Heart right ventricle (tissue), 16 donors: ENCODE measurements around the gene RBM5. TPM values are rescaled to one million over a fixed set of nuclear protein-coding genes. Genes with fewer than 3 reads are reported as not detected.
A peak's percentile ranks its signal among the peaks of the same experiment; 100 is the strongest.

ENCODE experiments used
- ATAC-seq, 8 donors: fragments of 200-7000 bp; cut with Tn5 transposase; one replicate each; pipeline ENCODE4 v1.9.1; 2020; ENCODE audit warnings: mild to moderate bottlenecking in 8 of 8, moderate library complexity in 8 of 8, moderate number of reproducible peaks in 1 of 8
- DNase-seq, 2 donors: peaks; one replicate each; pipeline ENCODE4 v3.0.0-alpha.2; 2020
- H3K27ac ChIP-seq, 10 donors: fragments of 200-600 bp; sonication (generic) in 2 of 10; one replicate each; pipeline versions ENCODE4 v1.5.0 to v1.8.0; 2020 to 2022; ENCODE audit warnings: mild to moderate bottlenecking in 3 of 10
- H3K27me3 ChIP-seq, 7 donors: fragments of 200-600 bp; one replicate each; pipeline ENCODE4 v1.8.0; 2021 to 2022; ENCODE audit warnings: mild to moderate bottlenecking in 2 of 7
- H3K36me3 ChIP-seq, 9 donors: fragments of 200-600 bp; sonication (generic) in 1 of 9; one replicate each; pipeline versions ENCODE4 v1.5.0 to v1.8.0; 2020 to 2022; ENCODE audit warnings: mild to moderate bottlenecking in 2 of 9
- H3K4me1 ChIP-seq, 9 donors: fragments of 200-600 bp; sonication (generic) in 1 of 9; one replicate each; pipeline versions ENCODE4 v1.5.0 to v1.8.0; 2020 to 2022; ENCODE audit warnings: mild to moderate bottlenecking in 4 of 9
- H3K4me3 ChIP-seq, 10 donors: fragments of 200-600 bp; sonication (generic) in 2 of 10; one replicate each; pipeline versions ENCODE4 v1.5.0 to v1.8.0; 2020 to 2022; ENCODE audit warnings: mild to moderate bottlenecking in 7 of 10, moderate library complexity in 2 of 10
- H3K9me3 ChIP-seq, 11 donors: fragments of 200-600 bp in 10 of 11; sonication (generic) in 2 of 11; one replicate each; pipeline versions ENCODE4 v1.5.0 to v1.8.0; 2013 to 2022; ENCODE audit warnings: mild to moderate bottlenecking in 2 of 11, control low read depth in 1 of 11, moderate library complexity in 1 of 11
- WGBS, 2 donors: extraction: QIAGEN DNeasy Blood & Tissue Kit; methylation state at CpG; one replicate each; pipeline ENCODE4 v1.1.7; 2013; ENCODE audit warnings: inconsistent platforms in 1 of 2; 5-methylcytosine and 5-hydroxymethylcytosine counted together
- intact Hi-C, 10 donors: fragments of 100-400 bp; cut with DNase I; formaldehyde crosslinking; loops; one replicate each; pipeline versions ENCODE4 v1.11.1 to v1.14.2; 2022
- polyA plus RNA-seq, 2 donors: library from polyadenylated mRNA; stranded (reverse); fragments of 200-250 nt; gene quantifications; one replicate each; pipeline ENCODE4 v1.2.3, GENCODE V29; 2013
- total RNA-seq, 10 donors: library from RNA; stranded (reverse); fragmentation: NEBNext Ultra II Directional in 3 of 10; extraction: Animal tissue kit (Norgen Biotek cat#: 25700) in 3 of 10; gene quantifications; one replicate each; pipeline versions ENCODE4 v1.2.1 to v1.2.4, GENCODE V29; 2021 to 2023
- TF ChIP-seq, protein P1 (sequence below), 9 donors: fragments of 200-600 bp; sonication (generic) in 2 of 9; IDR thresholded peaks; one replicate each; pipeline versions ENCODE4 v1.5.0 to v1.8.0; 2021 to 2022; ENCODE audit warnings: antibody characterized with exemption in 9 of 9, mild to moderate bottlenecking in 5 of 9, moderate library complexity in 1 of 9
- donor health status: Arrhythmogenic right ventricular cardiomyopathy.
- donor health status: ischemic (EF 13 %, LVEDD 7.1; RV severe dilation, severe dysfunction).
- donor health status: healthy with polysubstance abuse.
- donor health status: DM: no; HTN: yes; CAD: no.
- donor health status: DM: no; HTN: no; CAD: no.
- donor health status: ischemic (EF 25% LVEDD 6.9; RV normal size, moderate dysfunction).
- donor health status: ischemic (EF 25% LVEDD 5.7; RV mildly dilated, moderate dysfunction).
- donor health status: healthy.
- donor health status: DM: yes; HTN: yes; CAD: no.
- donor health status: Ischemic cardiomyopathy.
- donor health status: ischemic (EF 35%, LVEDD 5.7; RV mildly dilated, moderate dysfunction).
- donor health status: nonischemic (EF 11% LVEDD 7.7; RV severe dilation, severe dysfunction).
- donor health status: DM: yes; HTN: yes; CAD: no.
- donor health status: PGD.
- donor health status: ischemic (EF 29% LVEDD 5.4; RV normal size, mild dysfunction).
- donor health status: nonischemic (EF 23%, LVEDD 6.1; RV moderate dilation, normal function).

The RBM5 gene
- total and polyA plus RNA-seq, 12 donors, result 30.2 to 86.3 (median 56.8) TPM

DNA sequence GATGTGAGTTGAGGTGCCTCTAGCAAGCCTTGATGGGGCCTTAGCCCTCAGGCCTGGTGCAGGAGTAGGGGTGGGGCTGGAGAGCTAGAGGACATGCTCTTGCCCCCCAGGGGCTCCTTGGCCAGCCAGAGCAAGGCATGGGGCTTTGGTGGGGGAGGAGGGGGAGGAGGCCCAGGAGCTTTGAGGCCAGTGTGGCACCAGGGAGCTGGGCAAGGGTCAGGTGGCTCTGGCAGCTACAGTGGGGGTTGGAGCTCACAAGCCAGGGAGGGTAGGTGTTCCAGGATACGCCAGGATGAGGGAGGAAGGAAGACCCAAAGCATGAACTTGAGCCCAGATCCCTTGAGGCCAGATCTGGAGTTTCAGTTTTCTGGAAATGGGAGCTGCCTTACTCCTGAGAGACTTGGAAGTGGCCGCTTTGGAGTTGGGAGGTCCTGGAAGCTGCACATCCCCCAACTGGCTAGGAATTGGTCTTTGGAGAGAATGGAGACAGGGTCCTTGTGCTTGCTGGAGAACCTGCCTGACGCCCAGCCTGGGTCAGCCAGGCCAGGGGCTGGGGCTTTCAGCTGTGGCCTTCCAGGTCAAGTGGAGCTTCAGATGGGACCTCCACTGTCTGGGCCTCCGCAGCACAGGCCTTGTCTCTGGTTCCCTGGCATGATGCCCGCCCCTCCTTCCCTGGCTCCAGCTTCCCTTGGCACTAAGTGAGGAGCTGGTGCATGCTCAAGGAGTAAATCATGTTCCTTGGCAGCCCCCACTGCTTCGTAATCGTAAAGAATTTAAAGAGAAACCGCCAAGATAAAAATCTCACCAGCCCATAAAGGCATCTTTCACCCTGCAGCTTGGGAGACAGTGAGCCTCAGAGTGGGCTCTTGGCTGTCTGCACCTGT is 75.1 kb downstream of the RBM5 start:
- H3K27me3 ChIP-seq, result no peaks in the 10 kb centered on the region
- H3K36me3 ChIP-seq, result no peaks in the 10 kb centered on the region
- peak in 1 of 2 donors; percentile 54 for DNase-seq
- intact Hi-C loops, result no loop called here
- no peak for ATAC-seq
- peaks cover 44 to 100% (median 88%) of the 10 kb centered on the region in 9 donors for H3K4me1 ChIP-seq
- H3K4me3 ChIP-seq, result no peak overlapping the region
- H3K27ac ChIP-seq, result peak overlapping the region; percentile 48 to 91 (median 84)
- 49 to 59% methylated on average over 8 of the region's 8 CpGs for WGBS, 2 donors
- TF ChIP-seq, protein P1, sequence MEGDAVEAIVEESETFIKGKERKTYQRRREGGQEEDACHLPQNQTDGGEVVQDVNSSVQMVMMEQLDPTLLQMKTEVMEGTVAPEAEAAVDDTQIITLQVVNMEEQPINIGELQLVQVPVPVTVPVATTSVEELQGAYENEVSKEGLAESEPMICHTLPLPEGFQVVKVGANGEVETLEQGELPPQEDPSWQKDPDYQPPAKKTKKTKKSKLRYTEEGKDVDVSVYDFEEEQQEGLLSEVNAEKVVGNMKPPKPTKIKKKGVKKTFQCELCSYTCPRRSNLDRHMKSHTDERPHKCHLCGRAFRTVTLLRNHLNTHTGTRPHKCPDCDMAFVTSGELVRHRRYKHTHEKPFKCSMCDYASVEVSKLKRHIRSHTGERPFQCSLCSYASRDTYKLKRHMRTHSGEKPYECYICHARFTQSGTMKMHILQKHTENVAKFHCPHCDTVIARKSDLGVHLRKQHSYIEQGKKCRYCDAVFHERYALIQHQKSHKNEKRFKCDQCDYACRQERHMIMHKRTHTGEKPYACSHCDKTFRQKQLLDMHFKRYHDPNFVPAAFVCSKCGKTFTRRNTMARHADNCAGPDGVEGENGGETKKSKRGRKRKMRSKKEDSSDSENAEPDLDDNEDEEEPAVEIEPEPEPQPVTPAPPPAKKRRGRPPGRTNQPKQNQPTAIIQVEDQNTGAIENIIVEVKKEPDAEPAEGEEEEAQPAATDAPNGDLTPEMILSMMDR (IDR thresholded peaks at IDR 0.05), result no peak
- no peaks in the 10 kb centered on the region for H3K9me3 ChIP-seq

GRCh38 chr3:50164481-50164880 is 75.8 kb downstream of the RBM5 start:
- peaks cover 48 to 100% (median 89%) of the 10 kb centered on the region in 9 donors for H3K4me1 ChIP-seq

GRCh38 chr3:50164984-50165909 is 76.5 kb downstream of the RBM5 start:
- Histone ChIP-seq H3K4me3 (peak overlapping the region in 3 of 10 donors; percentile 2 to 19 (median 7)), H3K9me3 (no peaks in the 10 kb centered on the region), H3K27me3 (no peaks in the 10 kb centered on the region), H3K36me3 (no peaks in the 10 kb centered on the region), H3K4me1 (peaks cover 49 to 100% (median 86%) of the 10 kb centered on the region in 9 donors), H3K27ac (peak overlapping the region; percentile 43 to 91 (median 84))
- peak; percentile 41 to 44 for DNase-seq
- ATAC-seq, result peak in 7 of 8 donors; percentile 5 to 34 (median 30)
- 20 to 23% methylated on average over 7 of the region's 7 CpGs for WGBS, 2 donors
- intact Hi-C loops, result no loop called here
- TF ChIP-seq, protein P1 (IDR thresholded peaks at IDR 0.05), result no peak

More at GRCh38 chr3:50164481-50164880, 75.8 kb downstream of the RBM5 start:
- intact Hi-C loops, result no loop called here
- H3K4me3 ChIP-seq, result no peak overlapping the region
- ATAC-seq (no peak), DNase-seq (no peak)
- peak overlapping the region; percentile 43 to 91 (median 84) for H3K27ac ChIP-seq
- H3K36me3 ChIP-seq, result no peaks in the 10 kb centered on the region
- TF ChIP-seq, protein P1 (IDR thresholded peaks at IDR 0.05), result no peak
- no peaks in the 10 kb centered on the region for H3K9me3 ChIP-seq
- 50 to 59% methylated on average over 1 of the region's 1 CpG for WGBS, 2 donors
- H3K27me3 ChIP-seq, result no peaks in the 10 kb centered on the region
